Immature natural killer cell (primary cell): ENCODE results near the gene AMACR. TPM values are rescaled to one million over a fixed set of nuclear protein-coding genes. Genes with fewer than 3 reads are reported as not detected.

Source experiments
- DNase-seq, 3 donors: peaks; one replicate each; pipeline ENCODE4 v3.0.0; 2022; ENCODE audit warnings: mixed read lengths in 1 of 3
- H3K27ac Mint-ChIP-seq, 6 donors: one replicate each; pipeline ENCODE4 v1.8.0; 2020; ENCODE audit warnings: mixed read lengths in 6 of 6, mild to moderate bottlenecking in 5 of 6, inconsistent platforms in 4 of 6, moderate library complexity in 3 of 6
- H3K27me3 Mint-ChIP-seq, 3 donors: one replicate each; pipeline ENCODE4 v1.8.0; 2020 to 2021; ENCODE audit warnings: low read depth in 3 of 3, mild to moderate bottlenecking in 3 of 3, mixed read lengths in 3 of 3, moderate library complexity in 3 of 3, inconsistent platforms in 1 of 3
- H3K36me3 Mint-ChIP-seq, 3 donors: one replicate each; pipeline ENCODE4 v1.8.0; 2020; ENCODE audit warnings: mixed read lengths in 3 of 3, inconsistent platforms in 2 of 3, mild to moderate bottlenecking in 2 of 3
- H3K4me1 Mint-ChIP-seq, 2 donors: one replicate each; pipeline ENCODE4 v1.8.0; 2020; ENCODE audit warnings: inconsistent platforms in 2 of 2, mild to moderate bottlenecking in 2 of 2, mixed read lengths in 2 of 2, moderate library complexity in 1 of 2
- H3K4me3 Mint-ChIP-seq, 5 donors: one replicate each; pipeline ENCODE4 v1.8.0; 2020; ENCODE audit warnings: mild to moderate bottlenecking in 5 of 5, mixed read lengths in 5 of 5, inconsistent platforms in 3 of 5, moderate library complexity in 3 of 5
- H3K9me3 Mint-ChIP-seq, 6 donors: one replicate each; pipeline ENCODE4 v1.8.0; 2020; ENCODE audit warnings: mild to moderate bottlenecking in 6 of 6, mixed read lengths in 6 of 6, inconsistent platforms in 4 of 6, moderate library complexity in 3 of 6
- polyA plus RNA-seq, 3 donors: library from polyadenylated mRNA; unstranded; fragments of 300-500 nt; fragmentation: Illumina TruSeq; gene quantifications; one replicate each; pipeline ENCODE4 v1.2.3, GENCODE V29; 2021

AMACR gene
- polyA plus RNA-seq, result 10 to 100 TPM in 2 of 3 donors, 1 to 10 TPM in 1; 5.9 to 12.6 (median 11.2) TPM

DNA sequence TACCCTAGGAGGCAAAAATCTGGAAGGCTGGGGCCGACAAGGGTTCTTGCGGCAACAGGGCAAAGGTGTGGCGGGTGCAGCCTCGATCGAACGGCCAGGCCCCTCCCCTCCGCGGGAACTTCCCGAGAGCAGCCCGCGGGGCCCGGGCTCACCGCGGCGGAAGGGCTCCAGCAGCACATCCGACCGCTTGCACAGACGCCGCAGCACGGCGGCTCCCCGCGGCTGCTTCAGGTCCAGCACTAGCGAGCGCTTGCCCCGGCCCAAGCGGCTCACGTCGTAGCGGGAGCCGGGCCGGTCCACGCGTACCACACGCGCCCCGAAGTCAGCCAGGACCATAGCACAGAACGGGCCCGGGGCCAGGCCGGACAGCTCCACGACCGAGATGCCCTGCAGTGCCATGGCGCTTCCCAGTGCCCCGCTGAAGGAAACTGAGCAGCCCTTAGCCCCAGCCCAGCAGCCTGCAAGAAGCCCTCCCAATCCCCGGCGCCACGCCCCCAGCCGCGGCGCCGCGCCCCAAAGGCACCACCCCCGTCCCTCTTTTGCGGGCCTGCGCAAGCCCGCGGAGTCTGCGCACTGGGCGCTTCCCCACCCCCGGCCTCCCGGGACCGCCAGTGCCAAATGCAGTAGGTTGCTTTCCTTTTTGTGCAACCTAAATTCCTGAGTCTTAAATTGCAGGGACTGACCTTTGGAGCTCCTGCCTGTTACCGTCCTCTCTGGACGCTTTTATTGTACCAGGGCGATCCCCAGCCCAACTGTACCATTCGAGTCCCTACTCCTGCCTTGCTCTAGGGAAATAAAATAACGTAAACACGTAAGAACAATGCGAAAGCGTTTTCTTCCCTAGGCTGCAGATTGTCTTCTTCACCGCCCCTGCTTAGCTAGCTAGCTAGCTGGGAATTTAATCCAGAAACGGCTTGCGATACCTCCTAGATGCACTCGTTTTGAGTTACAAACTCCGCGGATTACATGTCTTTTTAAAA is at the start of gene AMACR:
AMACR (minus strand) TSS at position 430 of the 980 bp plus-strand sequence; CDS start at position 399, 31 bp downstream.
- peak; percentile 83 to 89 (median 84) for DNase-seq
- H3K4me3 Mint-ChIP-seq, result peak within 1 kb of the TSS; percentile 91 to 98 (median 95)
- H3K27me3 Mint-ChIP-seq, result peaks cover 3 to 16% (median 7%) of the 10 kb centered on the region in 3 donors
- peak within 1 kb of the TSS; percentile 91 to 96 (median 95) for H3K27ac Mint-ChIP-seq
- H3K4me1 Mint-ChIP-seq, result peaks cover 29 to 33% of the 10 kb centered on the region in 2 donors
- no peaks in the 10 kb centered on the region for H3K9me3 Mint-ChIP-seq
- peaks cover 11 to 28% (median 19%) of the 10 kb centered on the region in 3 donors for H3K36me3 Mint-ChIP-seq

DNA sequence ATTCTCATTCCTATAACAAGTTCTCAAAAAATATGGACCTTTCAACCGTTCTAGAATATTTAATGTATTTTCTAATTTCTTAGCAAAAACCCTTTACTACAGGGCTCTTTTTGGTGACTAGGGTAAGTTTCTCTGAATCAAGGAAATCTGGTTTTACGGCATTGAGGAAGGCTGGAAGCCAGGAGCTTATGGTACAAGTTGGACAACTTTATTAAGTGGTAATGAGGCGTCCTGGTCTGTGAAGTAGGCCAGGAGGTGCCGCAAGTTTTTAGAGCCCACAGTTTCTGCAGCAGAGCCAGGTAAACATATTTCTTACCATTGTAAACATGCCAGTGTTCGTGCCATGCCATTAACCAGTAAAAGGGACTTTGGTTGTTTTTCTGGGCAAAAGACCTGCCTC is 49.7 kb upstream of the AMACR start:
- peaks cover 11 to 27% (median 26%) of the 10 kb centered on the region in 3 donors for H3K36me3 Mint-ChIP-seq
- no peak overlapping the region for H3K4me3 Mint-ChIP-seq
- H3K27ac Mint-ChIP-seq, result peak overlapping the region in 2 of 6 donors; percentile 9 to 30

DNA sequence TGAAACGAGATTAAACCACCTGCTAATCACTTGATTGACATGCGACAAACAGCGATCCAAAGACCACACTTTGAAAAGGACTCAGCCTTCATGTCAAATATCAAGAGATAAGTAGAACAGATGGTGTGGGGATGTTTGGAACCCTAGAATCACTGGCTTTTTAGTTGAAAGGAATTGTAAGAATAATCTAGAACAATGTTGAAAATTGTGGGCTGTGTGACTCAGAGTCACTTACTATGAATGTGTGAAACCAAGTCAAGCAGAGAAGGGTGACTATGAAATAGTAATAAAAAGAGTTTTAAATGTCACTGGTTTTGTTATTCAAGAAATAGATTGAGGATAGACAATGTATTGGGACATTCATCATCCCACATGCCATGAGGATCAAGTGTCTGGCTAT is 49.3 kb upstream of the AMACR start:
- Mint-ChIP-seq H3K4me1 (peaks cover 13% of the 10 kb centered on the region in 2 donors), H3K4me3 (peak overlapping the region in 1 of 5 donors; percentile 6), H3K27ac (peak overlapping the region in 3 of 6 donors; percentile 9 to 30 (median 30)), H3K27me3 (peaks cover 0 to 1% (median 0%) of the 10 kb centered on the region in 3 donors), H3K36me3 (peaks cover 8 to 27% (median 22%) of the 10 kb centered on the region in 3 donors), H3K9me3 (peaks cover 0 to 2% (median 0%) of the 10 kb centered on the region in 6 donors)
- no peak for DNase-seq

More for the DNA sequence above, 49.7 kb upstream of the AMACR start:
- H3K4me1 Mint-ChIP-seq, result peaks cover 13% of the 10 kb centered on the region in 2 donors
- H3K27me3 Mint-ChIP-seq, result peaks cover 0 to 1% (median 0%) of the 10 kb centered on the region in 3 donors
- DNase-seq, result no peak
- H3K9me3 Mint-ChIP-seq, result peaks cover 0 to 2% (median 0%) of the 10 kb centered on the region in 6 donors

DNA sequence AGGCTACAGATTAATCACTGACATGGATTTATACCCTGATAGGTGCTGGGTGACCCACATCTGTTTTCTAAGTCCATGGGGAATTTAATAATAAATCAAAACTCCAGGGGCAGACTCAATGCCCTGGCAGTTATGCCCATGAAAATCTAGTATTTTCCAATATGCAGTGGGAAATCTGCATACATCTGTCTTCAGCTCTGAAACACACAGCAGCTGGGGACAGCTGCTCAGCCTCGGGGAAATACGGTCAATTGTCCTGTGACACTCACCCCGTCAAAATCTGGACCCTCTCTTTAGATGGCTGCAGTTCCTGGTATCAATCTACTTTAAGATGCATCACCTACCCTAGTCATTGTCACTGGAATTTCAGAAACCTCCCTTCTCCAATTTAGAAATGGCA is 47.8 kb upstream of the AMACR start:
- Mint-ChIP-seq H3K36me3 (peaks cover 9 to 39% (median 28%) of the 10 kb centered on the region in 3 donors), H3K9me3 (peaks cover 0 to 2% (median 0%) of the 10 kb centered on the region in 6 donors), H3K27me3 (peaks cover 0 to 1% (median 0%) of the 10 kb centered on the region in 3 donors), H3K4me3 (no peak overlapping the region), H3K4me1 (peaks cover 13% of the 10 kb centered on the region in 2 donors), H3K27ac (no peak overlapping the region)
- DNase-seq, result no peak

DNA sequence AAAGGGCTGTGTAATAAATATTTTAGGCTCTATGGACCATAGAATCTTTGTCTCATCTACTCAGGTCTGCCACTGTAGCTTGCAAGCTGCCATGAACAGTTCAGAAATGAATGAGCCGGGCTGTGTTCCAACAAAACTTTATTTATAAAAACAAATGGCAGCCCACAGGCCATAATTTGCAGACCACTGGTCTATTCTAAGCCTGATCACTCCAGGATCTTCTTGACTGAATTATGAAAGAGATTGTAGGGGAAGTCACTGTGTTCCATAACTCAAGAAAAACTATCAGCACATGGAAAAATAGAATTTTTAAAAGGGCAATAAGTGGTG is 46.5 kb upstream of the AMACR start:
- H3K27me3 Mint-ChIP-seq, result peaks cover 0 to 1% (median 0%) of the 10 kb centered on the region in 3 donors
- H3K9me3 Mint-ChIP-seq, result peaks cover 0 to 2% (median 0%) of the 10 kb centered on the region in 6 donors
- peaks cover 13 to 16% of the 10 kb centered on the region in 2 donors for H3K4me1 Mint-ChIP-seq
- no peak overlapping the region for H3K4me3 Mint-ChIP-seq
- DNase-seq, result no peak
- no peak overlapping the region for H3K27ac Mint-ChIP-seq
- H3K36me3 Mint-ChIP-seq, result peaks cover 11 to 44% (median 31%) of the 10 kb centered on the region in 3 donors

DNA sequence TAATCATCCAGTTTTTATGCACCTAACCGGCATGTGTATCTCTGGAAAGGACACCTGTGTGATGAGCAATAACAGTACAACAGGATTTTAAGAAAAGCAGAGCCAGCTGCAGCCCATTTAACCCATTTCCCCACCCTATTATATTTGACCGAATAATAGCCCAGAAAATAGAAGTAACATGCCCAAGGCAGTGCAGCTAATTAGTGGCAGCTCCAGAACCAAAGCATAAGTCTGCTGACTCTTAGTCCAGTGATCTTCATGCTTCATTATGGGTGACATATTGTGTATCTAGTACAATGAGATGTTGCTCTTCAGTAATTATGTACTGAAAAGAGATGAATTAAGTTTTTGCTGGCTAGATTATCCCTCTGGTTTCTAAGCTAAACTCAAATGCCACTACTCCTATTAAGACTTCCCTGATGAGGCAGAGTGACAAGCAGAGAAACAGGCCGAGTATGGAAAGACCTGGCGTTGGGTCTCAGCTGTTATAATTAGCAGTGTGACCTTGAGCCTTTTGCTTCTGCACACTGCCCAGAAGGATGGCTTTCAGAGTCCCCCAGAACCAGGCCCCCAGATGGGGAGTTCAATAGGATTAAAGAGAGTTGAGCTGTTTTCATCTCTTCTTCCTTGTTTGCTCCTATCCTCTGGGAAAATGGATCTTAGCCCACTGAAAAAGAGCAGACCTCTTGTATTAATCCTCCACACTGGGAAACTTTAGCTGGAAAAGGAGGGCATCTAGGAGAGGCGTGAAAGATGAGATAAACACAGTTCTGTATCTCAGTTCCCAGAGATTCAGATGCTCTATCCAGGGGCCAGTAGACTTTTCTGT is 45.9 kb upstream of the AMACR start:
- no peak for DNase-seq
- Mint-ChIP-seq H3K4me3 (no peak overlapping the region), H3K36me3 (peaks cover 14 to 44% (median 32%) of the 10 kb centered on the region in 3 donors), H3K27me3 (peaks cover 0 to 1% (median 0%) of the 10 kb centered on the region in 3 donors), H3K4me1 (peaks cover 14 to 18% of the 10 kb centered on the region in 2 donors), H3K27ac (peak overlapping the region in 2 of 6 donors; percentile 10 to 36), H3K9me3 (peaks cover 0 to under 1% (median 0%) of the 10 kb centered on the region in 6 donors)

DNA sequence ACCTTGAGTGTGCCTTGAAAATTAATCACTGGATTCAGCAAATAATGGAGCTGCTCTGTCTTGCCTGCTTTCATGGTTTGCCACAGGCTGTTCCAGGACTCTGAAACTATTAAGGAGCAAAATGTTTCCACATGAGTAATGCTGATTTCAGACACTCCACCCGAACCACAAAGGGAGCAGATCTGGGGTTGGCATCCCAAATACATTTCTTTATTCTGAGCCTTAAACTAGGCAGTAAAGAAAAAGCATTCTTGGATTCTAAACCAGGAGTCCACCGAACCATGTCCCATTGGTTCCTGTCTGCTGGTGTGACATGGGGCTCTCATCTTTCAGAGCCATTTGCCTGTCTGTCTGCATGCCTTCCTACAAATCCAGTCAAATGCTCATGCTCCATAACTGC is 45.3 kb upstream of the AMACR start:
- H3K36me3 Mint-ChIP-seq, result peaks cover 18 to 43% (median 36%) of the 10 kb centered on the region in 3 donors
- H3K4me1 Mint-ChIP-seq, result peaks cover 21 to 25% of the 10 kb centered on the region in 2 donors
- no peaks in the 10 kb centered on the region for H3K9me3 Mint-ChIP-seq
- H3K27me3 Mint-ChIP-seq, result peaks cover 0 to 1% (median 0%) of the 10 kb centered on the region in 3 donors
- no peak for DNase-seq
- H3K4me3 Mint-ChIP-seq, result no peak overlapping the region
- no peak overlapping the region for H3K27ac Mint-ChIP-seq

DNA sequence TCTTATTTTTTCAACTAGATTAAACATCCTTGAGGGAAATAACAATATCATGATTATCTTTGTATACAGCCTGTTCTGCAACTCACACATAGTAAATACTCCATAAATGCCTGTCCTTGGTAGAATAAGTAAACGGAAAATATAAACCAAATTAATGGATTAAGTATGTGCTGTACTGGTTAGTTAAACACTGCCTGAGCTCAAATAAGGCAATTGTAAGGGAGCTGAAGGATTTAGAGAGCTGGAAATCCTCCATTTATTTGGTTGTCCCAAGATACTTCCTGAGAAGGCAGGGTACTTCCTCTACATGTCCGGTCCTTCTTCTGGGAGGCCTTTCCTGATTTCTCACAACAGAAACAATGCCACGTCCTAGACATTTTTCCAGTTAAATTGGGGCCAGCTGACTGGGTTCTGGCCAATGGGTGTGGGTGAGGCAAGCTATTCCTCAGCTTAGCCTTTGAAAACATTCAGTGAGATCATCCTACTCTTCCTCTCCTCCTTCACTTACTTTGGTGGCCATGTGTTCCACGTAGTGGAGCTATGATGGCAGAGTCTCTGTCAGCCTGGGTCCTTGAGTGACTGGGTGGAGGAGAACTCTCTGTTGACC is 43.6 kb upstream of the AMACR start:
- Mint-ChIP-seq H3K27ac (peak overlapping the region in 1 of 6 donors; percentile 47), H3K9me3 (no peaks in the 10 kb centered on the region), H3K4me1 (peaks cover 24 to 27% of the 10 kb centered on the region in 2 donors), H3K4me3 (no peak overlapping the region), H3K27me3 (peaks cover 0 to 1% (median 1%) of the 10 kb centered on the region in 3 donors), H3K36me3 (peaks cover 21 to 46% (median 39%) of the 10 kb centered on the region in 3 donors)
- DNase-seq, result no peak

DNA sequence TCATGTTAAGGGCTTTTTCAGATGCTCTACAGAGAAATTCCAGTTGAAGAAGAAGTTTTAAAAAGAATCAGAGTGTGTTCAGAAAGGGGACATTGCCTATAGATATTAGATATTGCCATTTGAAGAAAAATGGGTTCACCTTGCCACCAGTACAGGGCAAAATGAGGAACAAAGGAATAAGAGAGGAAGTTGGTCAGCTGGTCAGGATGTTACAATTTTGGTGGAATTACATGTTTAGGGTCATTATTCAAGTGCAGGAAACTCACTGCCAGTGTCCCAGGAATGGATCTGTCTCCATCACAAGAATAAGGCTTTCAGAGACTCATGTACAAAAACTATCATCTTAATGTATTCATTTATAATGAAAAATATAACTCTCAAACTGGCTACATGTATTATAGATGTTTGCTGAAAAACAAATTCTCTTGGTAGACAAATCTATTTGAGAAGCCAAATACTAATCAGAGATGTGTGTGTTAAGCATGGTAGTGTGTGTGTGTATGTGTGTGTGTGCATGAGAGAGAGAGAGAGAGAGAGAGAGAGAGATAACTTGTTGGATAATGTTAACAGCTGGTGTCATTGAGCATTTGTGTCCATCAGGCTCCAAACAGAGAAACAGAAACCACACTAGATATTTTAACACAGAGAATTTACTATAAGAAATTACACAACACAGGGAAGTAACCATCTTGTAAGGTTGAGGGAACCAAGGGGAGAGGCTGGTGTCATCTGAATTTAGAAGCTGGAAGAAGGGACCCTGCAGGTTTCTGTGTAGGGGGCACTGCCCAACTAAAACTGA is 40.1 kb upstream of the AMACR start:
- Mint-ChIP-seq H3K4me3 (no peak overlapping the region), H3K36me3 (peaks cover 16 to 31% (median 31%) of the 10 kb centered on the region in 3 donors), H3K27me3 (peaks cover 0 to 4% (median 1%) of the 10 kb centered on the region in 3 donors), H3K27ac (peak overlapping the region; percentile 13 to 92 (median 67)), H3K4me1 (peaks cover 58 to 61% of the 10 kb centered on the region in 2 donors), H3K9me3 (no peaks in the 10 kb centered on the region)
- no peak for DNase-seq

DNA sequence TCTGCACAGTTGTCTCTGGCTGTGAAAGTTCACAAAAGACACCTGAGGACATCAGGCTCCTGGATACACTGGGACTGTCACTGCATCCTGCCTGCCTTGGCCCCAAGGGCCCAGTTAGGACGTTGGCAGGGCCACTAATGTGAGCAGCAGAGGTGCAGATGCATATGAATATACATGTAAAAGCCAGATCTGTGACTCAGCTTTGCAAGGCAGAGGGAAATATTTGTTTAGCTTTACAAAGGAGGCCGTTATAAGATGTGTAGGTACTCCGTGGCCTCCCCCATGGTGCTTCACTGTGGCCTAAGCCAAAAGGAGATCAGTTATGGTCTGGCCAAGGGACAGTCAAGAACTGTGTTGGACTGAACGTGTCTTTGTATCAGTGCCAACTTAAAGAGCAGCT is 39.3 kb upstream of the AMACR start:
- H3K27me3 Mint-ChIP-seq, result peaks cover 0 to 4% (median 1%) of the 10 kb centered on the region in 3 donors
- peaks cover 16 to 31% (median 31%) of the 10 kb centered on the region in 3 donors for H3K36me3 Mint-ChIP-seq
- no peaks in the 10 kb centered on the region for H3K9me3 Mint-ChIP-seq
- H3K4me1 Mint-ChIP-seq, result peaks cover 66 to 69% of the 10 kb centered on the region in 2 donors
- H3K27ac Mint-ChIP-seq, result peak overlapping the region; percentile 31 to 97 (median 91)
- DNase-seq, result no peak
- H3K4me3 Mint-ChIP-seq, result peak overlapping the region in 1 of 5 donors; percentile 36

DNA sequence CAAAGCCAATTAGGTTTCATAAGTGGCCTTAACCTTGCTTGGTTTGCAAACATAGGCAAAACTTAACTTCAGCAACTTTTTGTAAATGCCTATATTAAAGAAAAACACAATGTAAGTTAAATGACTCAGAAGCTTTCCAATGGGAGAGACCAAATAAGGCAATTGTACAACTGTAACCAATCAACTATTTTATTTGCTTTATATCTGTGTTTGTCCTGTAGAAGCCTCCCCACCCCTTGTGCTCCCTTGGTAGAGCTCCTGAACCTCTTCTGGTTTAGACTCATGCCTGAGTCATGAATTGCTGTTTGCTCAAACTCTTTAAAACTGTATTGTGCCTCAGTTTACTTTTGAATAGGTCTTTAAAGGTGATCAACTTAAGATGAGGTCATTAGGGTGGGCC is 38.1 kb upstream of the AMACR start:
- Mint-ChIP-seq H3K4me3 (peak overlapping the region in 4 of 5 donors; percentile 68 to 87 (median 72)), H3K27me3 (peaks cover 0 to 4% (median 1%) of the 10 kb centered on the region in 3 donors), H3K27ac (peak overlapping the region; percentile 88 to 97 (median 94)), H3K36me3 (peaks cover 15 to 21% (median 21%) of the 10 kb centered on the region in 3 donors), H3K4me1 (peaks cover 78 to 81% of the 10 kb centered on the region in 2 donors), H3K9me3 (no peaks in the 10 kb centered on the region)
- DNase-seq, result no peak

DNA sequence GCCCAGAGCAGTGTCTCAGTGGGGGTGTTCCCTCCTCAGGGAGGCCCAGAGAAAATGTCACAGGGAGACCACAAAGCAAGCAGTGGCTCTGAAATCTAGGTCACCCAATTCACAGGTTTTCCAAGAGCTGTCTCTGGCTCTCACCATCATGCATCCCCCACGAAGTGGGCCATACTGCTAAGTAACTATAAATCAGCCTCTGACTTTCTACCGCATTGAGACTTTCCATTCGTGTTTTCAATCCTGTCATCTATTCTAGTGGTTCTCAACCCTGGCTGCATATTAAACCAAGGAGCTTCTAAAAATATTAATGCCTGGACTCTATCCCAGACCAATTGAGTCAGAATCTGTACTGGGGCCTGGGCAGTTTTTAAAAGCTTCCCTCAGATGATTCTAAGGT is 37.2 kb upstream of the AMACR start:
- Mint-ChIP-seq H3K4me3 (peak overlapping the region; percentile 65 to 87 (median 69)), H3K27me3 (peaks cover 0 to 4% (median 1%) of the 10 kb centered on the region in 3 donors), H3K4me1 (peaks cover 87 to 88% of the 10 kb centered on the region in 2 donors), H3K9me3 (no peaks in the 10 kb centered on the region), H3K36me3 (peaks cover 10 to 11% (median 11%) of the 10 kb centered on the region in 3 donors), H3K27ac (peak overlapping the region; percentile 88 to 97 (median 94))
- DNase-seq, result peak; percentile 71 to 80 (median 75)
